Astrocyte (in vitro differentiated cells and primary cell): ENCODE measurements around the gene LRRC8A. TPM values are rescaled to one million over a fixed set of nuclear protein-coding genes. Genes with fewer than 3 reads are reported as not detected.

ENCODE experiments used
- DNase-seq: peaks from one replicate; pipeline ENCODE4 v3.0.0-alpha.2; 2010; ENCODE audit warnings: low read depth
- FAIRE-seq: peaks from 2 replicates; lab custom pipeline; 2011; peaks lifted over from hg19 to GRCh38; lab: Jason Lieb, UNC
- H2AFZ ChIP-seq: 2 replicates; pipeline ENCODE4 v1.6.0; 2012; ENCODE audit warnings: low read depth, low read length, inconsistent platforms
- H3K27ac ChIP-seq: 2 replicates; pipeline ENCODE4 v1.5.1; 2011; ENCODE audit warnings: low read depth, low read length, inconsistent platforms
- H3K27me3 ChIP-seq: 2 replicates; pipeline ENCODE4 v1.6.0; 2011; ENCODE audit warnings: low read length, inconsistent platforms; ENCODE audit not compliant: insufficient read depth
- H3K36me3 ChIP-seq: 2 replicates; pipeline ENCODE4 v1.5.1; 2011; ENCODE audit warnings: low read length, inconsistent platforms; ENCODE audit not compliant: insufficient read depth
- H3K4me1 ChIP-seq: 2 replicates; pipeline ENCODE4 v1.5.1; 2011; ENCODE audit warnings: low read length, inconsistent platforms; ENCODE audit not compliant: insufficient read depth
- H3K4me2 ChIP-seq: 2 replicates; pipeline ENCODE4 v1.6.0; 2012; ENCODE audit warnings: low read length, inconsistent platforms
- H3K4me3 ChIP-seq: 2 replicates; pipeline ENCODE4 v1.5.1; 2011; ENCODE audit warnings: low read depth, mild to moderate bottlenecking, low read length, inconsistent platforms; ENCODE audit not compliant: insufficient read depth
- H3K79me2 ChIP-seq: 2 replicates; pipeline ENCODE4 v1.6.0; 2012; ENCODE audit warnings: mild to moderate bottlenecking, low read length, inconsistent platforms; ENCODE audit not compliant: insufficient read depth
- H3K9ac ChIP-seq: 2 replicates; pipeline ENCODE4 v1.6.0; 2012; ENCODE audit warnings: mild to moderate bottlenecking, low read length, inconsistent platforms
- H3K9me3 ChIP-seq: 2 replicates; pipeline ENCODE4 v1.5.1; 2012; ENCODE audit warnings: low read depth, mild to moderate bottlenecking, low read length, inconsistent platforms; ENCODE audit not compliant: insufficient read depth
- H4K20me1 ChIP-seq: 2 replicates; pipeline ENCODE4 v1.6.0; 2012; ENCODE audit warnings: low read length, inconsistent platforms; ENCODE audit not compliant: insufficient read depth
- H3K27ac Mint-ChIP-seq: one replicate; pipeline ENCODE4 v1.8.0; 2021; ENCODE audit warnings: mild to moderate bottlenecking, mixed read lengths; ENCODE audit not compliant: unreplicated experiment
- H3K27me3 Mint-ChIP-seq: one replicate; pipeline ENCODE4 v1.8.0; 2021; ENCODE audit warnings: low read depth, mixed read lengths; ENCODE audit not compliant: unreplicated experiment
- H3K36me3 Mint-ChIP-seq: one replicate; pipeline ENCODE4 v1.8.0; 2021; ENCODE audit warnings: low read depth, mixed read lengths; ENCODE audit not compliant: unreplicated experiment
- H3K4me1 Mint-ChIP-seq: one replicate; pipeline ENCODE4 v1.8.0; 2021; ENCODE audit warnings: low read depth, mixed read lengths; ENCODE audit not compliant: unreplicated experiment
- H3K4me3 Mint-ChIP-seq: one replicate; pipeline ENCODE4 v1.8.0; 2021; ENCODE audit warnings: mild to moderate bottlenecking, moderate library complexity, mixed read lengths; ENCODE audit not compliant: unreplicated experiment
- H3K9me3 Mint-ChIP-seq: one replicate; pipeline ENCODE4 v1.8.0; 2021; ENCODE audit warnings: mild to moderate bottlenecking, mixed read lengths; ENCODE audit not compliant: unreplicated experiment
- CTCF ChIP-seq: IDR thresholded peaks from 2 replicates; pipeline ENCODE4 v1.5.1; 2011; ENCODE audit warnings: low read depth, mild to moderate bottlenecking, inconsistent platforms, low read length, moderate library complexity; ENCODE audit not compliant: insufficient read depth
- EZH2 ChIP-seq: IDR thresholded peaks from 2 replicates; pipeline ENCODE4 v1.6.1; 2012; ENCODE audit warnings: mild to moderate bottlenecking, low read length, inconsistent platforms; ENCODE audit not compliant: insufficient read depth
- total RNA-seq: library from RNA; stranded (reverse); gene quantifications from 2 replicates; pipeline ENCODE4 v1.2.1, GENCODE V29; 2021

Gene LRRC8A
- total RNA-seq, 1 donor from 2014 or later: 103 TPM

- no peak overlapping the region for H3K9ac ChIP-seq
- peaks cover 10% of the 10 kb centered on the region for H3K36me3 Mint-ChIP-seq
- no peak overlapping the region for H2AFZ ChIP-seq
- peak overlapping the region; percentile 86 for H3K4me3 ChIP-seq
- H3K27ac Mint-ChIP-seq: no peak overlapping the region
- peaks cover 6% of the 10 kb centered on the region for H3K36me3 ChIP-seq
- H3K4me1 ChIP-seq: peaks cover 11% of the 10 kb centered on the region
- H3K27me3 Mint-ChIP-seq: no peaks in the 10 kb centered on the region
- H3K27me3 ChIP-seq: no peaks in the 10 kb centered on the region
- peak overlapping the region; percentile 97 for H3K4me2 ChIP-seq
- H3K9me3 ChIP-seq: no peaks in the 10 kb centered on the region
- H3K4me3 Mint-ChIP-seq: peak overlapping the region; percentile 94
- DNase-seq: no peak
- no peaks in the 10 kb centered on the region for H3K9me3 Mint-ChIP-seq
- H4K20me1 ChIP-seq: peaks cover 11% of the 10 kb centered on the region
- H3K79me2 ChIP-seq: peaks cover 33% of the 10 kb centered on the region
- peaks cover 6% of the 10 kb centered on the region for H3K4me1 Mint-ChIP-seq
- FAIRE-seq: no peak
- TF ChIP-seq CTCF: no peak
- no peak for TF ChIP-seq EZH2
- H3K27ac ChIP-seq: no peak overlapping the region
Observed at GRCh38 chr9:128945798-128946501, 64.0 kb downstream of the LRRC8A start.

GRCh38 chr9:128946571-128947276 is 64.8 kb downstream of the LRRC8A start:
- Histone ChIP-seq H3K27ac (peak overlapping the region; percentile 90), H3K27me3 (no peaks in the 10 kb centered on the region), H4K20me1 (peaks cover 11% of the 10 kb centered on the region), H3K4me2 (peak overlapping the region; percentile 97), H3K36me3 (peaks cover 6% of the 10 kb centered on the region), H3K9me3 (no peaks in the 10 kb centered on the region), H3K4me1 (peaks cover 11% of the 10 kb centered on the region), H2AFZ (peak overlapping the region; percentile 90), H3K9ac (peak overlapping the region; percentile 97), H3K79me2 (peaks cover 33% of the 10 kb centered on the region), H3K4me3 (peak overlapping the region; percentile 86)
- no peak for FAIRE-seq
- TF ChIP-seq CTCF: no peak
- peak; percentile 26 for DNase-seq
- H3K36me3 Mint-ChIP-seq: peaks cover 12% of the 10 kb centered on the region
- peaks cover 6% of the 10 kb centered on the region for H3K4me1 Mint-ChIP-seq
- H3K9me3 Mint-ChIP-seq: no peaks in the 10 kb centered on the region
- peak overlapping the region; percentile 96 for H3K27ac Mint-ChIP-seq
- H3K4me3 Mint-ChIP-seq: peak overlapping the region; percentile 94
- H3K27me3 Mint-ChIP-seq: no peaks in the 10 kb centered on the region

- H3K4me2 ChIP-seq: peak overlapping the region; percentile 97
- peaks cover 11% of the 10 kb centered on the region for H3K4me1 ChIP-seq
- H3K27me3 ChIP-seq: no peaks in the 10 kb centered on the region
- H2AFZ ChIP-seq: peak overlapping the region; percentile 90
- peaks cover 11% of the 10 kb centered on the region for H4K20me1 ChIP-seq
- peak overlapping the region; percentile 97 for H3K9ac ChIP-seq
- FAIRE-seq (no peak), DNase-seq (no peak)
- Mint-ChIP-seq H3K4me1 (peaks cover 6% of the 10 kb centered on the region), H3K9me3 (no peaks in the 10 kb centered on the region), H3K4me3 (peak overlapping the region; percentile 94), H3K27ac (peak overlapping the region; percentile 96), H3K36me3 (peaks cover 12% of the 10 kb centered on the region), H3K27me3 (no peaks in the 10 kb centered on the region)
- H3K27ac ChIP-seq: peak overlapping the region; percentile 90
- peak overlapping the region; percentile 86 for H3K4me3 ChIP-seq
- H3K79me2 ChIP-seq: peaks cover 33% of the 10 kb centered on the region
- H3K9me3 ChIP-seq: no peaks in the 10 kb centered on the region
- H3K36me3 ChIP-seq: peaks cover 6% of the 10 kb centered on the region
- no peak for TF ChIP-seq EZH2
- TF ChIP-seq CTCF: no peak
Observed at GRCh38 chr9:128947277-128947526, 65.3 kb downstream of the LRRC8A start.
